ENCODE data around the gene LIPH. TPM values are rescaled to one million over a fixed set of nuclear protein-coding genes. Genes with fewer than 3 reads are reported as not detected.

Gene LIPH
- total RNA-seq, 1 donor from 2014 or later = 29.7 TPM

GRCh38 chr3:185585518-185585858, 33.1 kb upstream of the LIPH start:
- no peak for TF ChIP-seq CTCF (IDR thresholded peaks at IDR 0.05)
- DNase-seq (no peak), ATAC-seq (no peak)
- Histone ChIP-seq H3K27ac (peak overlapping the region; percentile 99), H3K4me3 (peak overlapping the region; percentile 95), H3K36me3 (peaks cover 6% of the 10 kb centered on the region), H3K27me3 (ENCODE audit: low read depth) (no peaks in the 10 kb centered on the region), H3K4me1 (peaks cover 26% of the 10 kb centered on the region), H3K9me3 (no peaks in the 10 kb centered on the region)
- intact Hi-C loops (cut with DNase I) = no loop called here

GRCh38 chr3:185584686-185585085, 32.3 kb upstream of the LIPH start:
- intact Hi-C loops (cut with DNase I) = no loop called here
- no peak overlapping the region for H3K4me3 ChIP-seq
- no peaks in the 10 kb centered on the region for H3K36me3 ChIP-seq
- peaks cover 26% of the 10 kb centered on the region for H3K4me1 ChIP-seq
- H3K27ac ChIP-seq = no peak overlapping the region
- H3K9me3 ChIP-seq = no peaks in the 10 kb centered on the region
- ATAC-seq = no peak
- no peak for TF ChIP-seq CTCF (IDR thresholded peaks at IDR 0.05)
- H3K27me3 ChIP-seq (ENCODE audit: low read depth) = no peaks in the 10 kb centered on the region
- no peak for DNase-seq

GRCh38 chr3:185583925-185584324, 31.5 kb upstream of the LIPH start:
- TF ChIP-seq CTCF (IDR thresholded peaks at IDR 0.05) = no peak
- Histone ChIP-seq H3K36me3 (no peaks in the 10 kb centered on the region), H3K4me3 (no peak overlapping the region), H3K9me3 (no peaks in the 10 kb centered on the region), H3K27me3 (ENCODE audit: low read depth) (no peaks in the 10 kb centered on the region), H3K4me1 (peaks cover 26% of the 10 kb centered on the region), H3K27ac (no peak overlapping the region)
- DNase-seq = no peak
- ATAC-seq = no peak
- intact Hi-C loops (cut with DNase I) = no loop called here

- H3K27me3 ChIP-seq (ENCODE audit: low read depth) = no peaks in the 10 kb centered on the region
- TF ChIP-seq CTCF (IDR thresholded peaks at IDR 0.05) = no peak
- intact Hi-C loops (cut with DNase I) = no loop called here
Measured at GRCh38 chr3:185582871-185583270, 30.5 kb upstream of the LIPH start.

GRCh38 chr3:185582236-185582635, 29.8 kb upstream of the LIPH start:
- TF ChIP-seq CTCF (IDR thresholded peaks at IDR 0.05) = no peak
- no peaks in the 10 kb centered on the region for H3K9me3 ChIP-seq
- H3K4me3 ChIP-seq = no peak overlapping the region
- intact Hi-C loops (cut with DNase I) = no loop called here
- H3K36me3 ChIP-seq = no peaks in the 10 kb centered on the region
- H3K4me1 ChIP-seq = peaks cover 13% of the 10 kb centered on the region
- no peak for ATAC-seq
- no peaks in the 10 kb centered on the region for H3K27me3 ChIP-seq (ENCODE audit: low read depth)
- no peak overlapping the region for H3K27ac ChIP-seq
- DNase-seq = no peak

More at GRCh38 chr3:185582871-185583270, 30.5 kb upstream of the LIPH start:
- Histone ChIP-seq H3K36me3 (no peaks in the 10 kb centered on the region), H3K4me1 (peaks cover 17% of the 10 kb centered on the region), H3K27ac (no peak overlapping the region), H3K4me3 (no peak overlapping the region), H3K9me3 (no peaks in the 10 kb centered on the region)
- no peak for ATAC-seq
- DNase-seq = no peak

Measured in lower lobe of right lung (tissue), 2 donors.